DMS79 (cell line): ENCODE measurements around the gene CTSW.
A peak's percentile ranks its signal among the peaks of the same experiment; 100 is the strongest.

Experiments used
- DNase-seq: peaks from one replicate; lab custom pipeline; 2025; lab: John Stamatoyannopoulos, UW

Gene CTSW

DNA sequence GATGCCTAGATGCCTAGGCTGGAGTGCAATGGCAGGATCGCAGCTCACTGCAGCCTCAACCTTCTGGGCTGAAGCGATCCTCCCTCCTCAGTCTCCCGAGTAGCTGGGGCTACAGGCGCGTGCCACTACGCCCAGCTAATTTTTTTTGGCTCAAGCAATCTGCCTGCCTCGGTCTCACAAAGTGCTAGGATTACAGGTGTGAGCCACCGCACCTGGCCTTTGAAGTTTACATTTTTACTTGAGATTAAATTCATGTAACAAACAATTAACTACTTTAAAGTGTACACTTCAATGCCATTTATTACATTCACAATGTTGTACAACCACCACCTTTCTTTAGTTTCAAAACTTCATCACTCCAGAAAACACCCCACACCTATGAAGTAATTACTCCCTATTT, 24.1 kb downstream of the CTSW start:
- DNase-seq, result no peak

DNA sequence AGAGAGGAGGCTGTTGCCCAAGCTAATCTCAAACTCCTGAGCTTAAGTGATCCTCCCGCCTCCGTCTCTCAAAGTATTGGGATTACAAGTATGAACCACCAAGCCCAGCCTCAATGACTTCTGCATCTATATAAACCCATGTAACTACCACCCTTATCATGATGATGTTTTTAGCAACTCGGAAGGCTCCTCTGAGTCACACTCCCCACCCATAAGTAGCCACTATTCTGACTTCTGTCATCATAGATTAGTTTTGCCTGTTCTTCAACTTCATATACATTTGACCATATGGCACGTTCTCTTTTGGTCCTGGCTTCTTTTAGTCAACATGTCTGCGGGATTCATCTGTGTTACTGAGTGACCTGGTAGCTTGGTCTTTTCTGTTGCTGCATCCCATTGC, 27.0 kb downstream of the CTSW start:
- no peak for DNase-seq

DNA sequence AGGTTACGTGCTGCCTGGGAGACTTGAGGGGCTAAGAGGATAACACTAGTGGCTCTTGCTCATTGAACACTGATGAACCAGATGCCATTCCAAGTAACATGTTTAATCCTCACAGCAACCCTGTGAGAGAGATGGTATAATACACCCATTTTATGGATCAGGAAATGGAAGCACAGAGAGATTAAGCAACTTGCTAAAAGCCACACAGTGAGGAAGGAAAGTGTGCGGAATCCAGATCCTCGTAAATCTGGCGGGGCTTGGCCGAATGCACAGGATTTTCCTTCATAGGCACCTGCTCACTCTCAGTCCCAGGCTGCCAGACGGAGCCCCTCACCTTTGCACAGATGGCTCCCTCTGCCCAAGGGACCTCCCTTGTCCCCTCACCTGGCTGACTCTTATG, 28.2 kb downstream of the CTSW start:
- no peak for DNase-seq

DNA sequence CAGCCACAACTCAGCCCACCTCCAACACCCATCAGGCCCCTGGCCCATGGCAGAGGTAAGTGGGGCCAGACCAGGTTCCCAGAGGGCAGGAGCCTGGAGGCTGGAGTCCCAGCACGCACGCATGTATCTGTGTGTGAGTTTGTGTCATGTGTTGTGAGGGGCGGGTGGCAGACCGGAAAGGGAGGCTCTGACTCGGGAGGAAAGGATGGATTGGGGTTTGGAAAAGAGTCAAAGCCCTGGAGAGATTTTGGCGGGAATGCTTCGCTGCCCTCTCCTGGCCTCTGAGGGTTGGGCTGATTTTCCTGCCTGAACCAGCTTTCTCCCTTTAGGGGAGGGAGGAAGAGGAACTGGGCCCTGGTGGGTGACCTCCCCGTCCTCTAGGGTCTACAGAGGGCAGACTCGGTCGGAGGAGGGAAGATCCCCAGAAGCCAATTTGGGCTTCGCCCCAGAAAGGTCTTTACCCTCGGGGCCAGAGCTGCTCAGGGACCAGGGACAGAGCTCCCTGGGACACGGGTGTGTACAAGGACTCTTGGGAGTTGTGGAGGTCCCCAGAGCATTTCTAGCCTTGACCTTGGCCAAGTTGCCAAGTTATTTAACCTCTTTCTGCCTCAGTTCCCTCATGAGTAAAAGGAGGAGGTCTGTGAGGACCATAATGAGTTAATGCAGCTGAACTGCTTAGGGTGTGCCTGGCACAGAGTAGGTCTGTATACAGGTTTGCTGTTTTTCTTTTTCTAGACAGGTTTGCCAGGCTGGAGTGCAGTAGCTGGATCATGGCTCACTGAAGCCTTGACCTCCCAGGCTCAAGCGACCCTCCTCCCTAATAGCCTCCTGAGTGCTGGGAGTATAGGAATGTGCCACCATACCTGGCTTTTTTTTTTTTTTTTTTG, 32.3 kb downstream of the CTSW start:
- no peak for DNase-seq

DNA sequence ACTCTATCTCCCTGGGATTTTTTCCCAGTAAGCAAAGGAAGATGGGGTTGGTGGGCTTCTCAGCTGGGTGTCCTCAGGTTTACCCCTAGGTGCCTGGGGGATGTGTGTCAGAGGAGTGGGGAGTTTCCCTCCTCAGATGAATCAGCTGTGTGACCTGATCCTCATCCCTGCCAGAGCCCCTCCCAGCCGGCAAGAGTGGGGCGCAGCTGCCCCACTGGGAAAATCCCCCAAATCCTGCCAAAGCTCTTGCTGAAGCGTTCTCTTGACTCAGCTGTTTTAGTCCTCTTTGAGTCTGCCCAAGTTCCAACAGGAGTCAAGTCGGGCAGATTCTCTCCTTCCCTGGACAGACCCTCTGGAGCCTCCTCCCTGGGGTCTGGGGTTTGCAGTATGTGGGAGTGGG, 33.2 kb downstream of the CTSW start:
- DNase-seq, result no peak

DNA sequence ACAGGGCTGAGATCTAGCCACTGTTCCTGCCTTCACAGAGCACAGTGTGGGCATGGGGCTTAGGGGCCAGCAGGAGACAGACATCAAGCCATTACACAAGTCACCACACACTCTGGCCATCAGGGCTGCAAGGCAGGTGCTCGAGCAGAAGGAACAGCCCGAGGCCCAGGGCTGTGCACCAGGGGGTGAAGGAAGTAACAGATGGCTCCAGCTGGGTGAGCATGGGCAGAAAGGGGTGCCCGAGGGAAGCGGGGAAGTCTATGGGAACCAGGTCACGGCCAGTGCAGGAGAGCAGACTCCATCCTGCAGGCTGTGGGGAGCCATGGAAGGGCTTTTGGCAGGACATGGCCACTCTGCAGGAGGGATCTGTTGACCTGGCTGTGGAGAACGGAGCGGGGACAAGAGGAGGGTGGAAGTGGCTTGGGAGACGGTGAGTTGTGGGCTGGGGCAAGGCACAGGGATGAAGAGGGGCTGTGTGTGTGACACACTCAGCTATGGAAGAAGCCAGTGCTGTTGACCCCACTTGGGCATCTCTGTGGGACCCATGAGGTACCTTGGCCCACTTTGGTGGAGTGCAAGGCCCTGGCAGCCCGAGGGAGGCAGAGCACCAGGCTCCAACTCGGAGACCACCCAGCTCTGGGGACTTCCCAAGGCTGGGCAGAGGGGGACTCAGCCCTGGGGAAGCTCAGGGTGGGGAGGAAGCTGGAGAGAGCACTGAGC, 35.6 kb downstream of the CTSW start:
- DNase-seq, result no peak

DNA sequence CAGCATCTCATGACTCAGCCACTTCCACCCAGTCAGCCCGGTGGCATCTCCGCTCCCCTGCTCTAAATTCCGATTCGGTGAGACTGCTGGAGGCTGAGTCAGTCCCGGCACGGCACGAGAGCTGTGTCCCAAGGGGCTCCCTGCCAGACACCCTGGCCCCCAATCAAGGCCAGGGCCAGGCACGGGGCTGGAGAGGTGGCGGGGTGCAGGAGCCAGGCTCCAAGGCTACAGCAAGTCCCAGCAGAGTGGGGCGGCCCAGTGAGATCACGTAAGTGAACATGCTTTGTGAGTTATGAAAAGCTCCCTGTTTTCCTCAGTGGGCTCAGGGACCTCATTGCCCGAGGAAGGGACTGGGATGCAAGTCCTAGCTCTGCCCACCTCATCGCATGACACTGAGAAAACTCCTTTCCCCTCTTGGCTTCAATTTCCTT, 36.2 kb downstream of the CTSW start:
- DNase-seq, result no peak

DNA sequence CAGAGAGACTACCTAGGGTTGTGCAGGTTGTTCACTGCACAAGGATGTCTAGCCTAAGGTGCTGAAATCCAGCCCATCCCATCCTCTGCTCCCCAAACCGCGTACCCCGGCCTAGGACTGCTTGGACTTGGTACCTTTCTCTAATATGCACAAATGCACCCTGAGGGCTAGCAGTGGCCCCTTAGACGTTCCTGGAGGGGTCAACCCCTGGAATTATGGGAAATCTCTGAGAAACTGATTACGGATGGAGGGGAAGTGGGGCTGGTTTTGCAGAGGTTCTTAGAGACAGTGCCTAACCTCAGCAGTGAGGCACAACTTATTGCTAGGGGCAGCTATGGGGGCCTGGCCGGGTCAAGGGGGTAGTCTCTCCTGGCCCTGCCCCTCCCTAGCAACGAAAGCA, 36.8 kb downstream of the CTSW start:
- no peak for DNase-seq

DNA sequence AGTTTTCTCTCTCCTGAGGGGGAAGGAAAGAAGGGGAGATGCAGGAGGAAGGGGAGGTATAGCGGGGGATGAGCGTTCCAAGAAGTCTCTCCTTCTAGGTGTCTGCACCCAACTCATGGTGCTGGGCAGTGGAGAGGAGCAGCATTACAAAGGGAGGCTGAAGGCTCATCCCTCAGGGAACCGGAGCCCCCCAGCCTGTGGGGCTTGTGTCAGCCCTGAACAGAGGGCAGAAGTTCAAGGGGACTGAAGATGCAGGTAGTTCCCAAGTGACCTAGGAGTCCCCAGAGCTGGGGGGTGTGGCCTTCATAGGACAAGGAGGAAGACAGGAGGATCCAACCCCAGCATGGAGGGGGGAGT, 37.4 kb downstream of the CTSW start:
- DNase-seq, result no peak

DNA sequence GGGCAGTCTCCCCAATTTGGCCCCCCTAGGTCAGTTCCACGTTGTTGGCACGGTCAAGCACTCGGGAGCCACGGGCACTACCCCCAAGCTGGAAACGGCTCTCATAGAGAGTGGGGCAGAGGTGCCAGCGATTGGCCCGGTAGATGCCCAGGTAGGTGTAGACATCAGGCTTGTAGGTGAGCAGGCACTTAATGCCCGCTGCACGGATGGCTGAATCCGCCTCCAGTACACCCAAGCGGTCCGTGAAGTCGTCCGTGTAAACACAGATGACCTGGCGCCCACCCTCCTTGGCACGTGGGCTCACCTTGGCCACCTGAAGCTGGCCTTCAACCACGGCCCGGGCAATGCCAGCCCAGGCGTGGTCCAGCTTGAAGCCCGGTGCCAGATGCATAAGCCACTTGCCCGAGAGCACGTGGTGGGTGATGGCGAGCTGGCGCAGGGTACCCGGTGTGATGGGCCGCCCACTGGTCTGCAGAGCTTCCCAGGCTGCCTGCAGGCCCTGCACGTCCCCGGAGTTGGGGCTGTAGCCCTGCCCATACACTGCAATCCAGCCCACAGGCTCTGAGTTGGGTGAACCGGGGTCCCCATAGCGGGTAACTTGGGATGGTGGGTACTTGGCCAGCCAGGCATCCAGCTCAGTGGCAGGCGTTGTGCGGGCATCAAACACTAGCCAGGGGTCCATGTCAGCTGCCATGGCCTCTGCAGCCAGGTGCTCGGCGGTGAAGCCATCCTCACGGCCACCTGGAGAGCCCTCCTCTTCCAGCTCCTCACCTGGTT, 38.0 kb downstream of the CTSW start:
- DNase-seq, result no peak

DNA sequence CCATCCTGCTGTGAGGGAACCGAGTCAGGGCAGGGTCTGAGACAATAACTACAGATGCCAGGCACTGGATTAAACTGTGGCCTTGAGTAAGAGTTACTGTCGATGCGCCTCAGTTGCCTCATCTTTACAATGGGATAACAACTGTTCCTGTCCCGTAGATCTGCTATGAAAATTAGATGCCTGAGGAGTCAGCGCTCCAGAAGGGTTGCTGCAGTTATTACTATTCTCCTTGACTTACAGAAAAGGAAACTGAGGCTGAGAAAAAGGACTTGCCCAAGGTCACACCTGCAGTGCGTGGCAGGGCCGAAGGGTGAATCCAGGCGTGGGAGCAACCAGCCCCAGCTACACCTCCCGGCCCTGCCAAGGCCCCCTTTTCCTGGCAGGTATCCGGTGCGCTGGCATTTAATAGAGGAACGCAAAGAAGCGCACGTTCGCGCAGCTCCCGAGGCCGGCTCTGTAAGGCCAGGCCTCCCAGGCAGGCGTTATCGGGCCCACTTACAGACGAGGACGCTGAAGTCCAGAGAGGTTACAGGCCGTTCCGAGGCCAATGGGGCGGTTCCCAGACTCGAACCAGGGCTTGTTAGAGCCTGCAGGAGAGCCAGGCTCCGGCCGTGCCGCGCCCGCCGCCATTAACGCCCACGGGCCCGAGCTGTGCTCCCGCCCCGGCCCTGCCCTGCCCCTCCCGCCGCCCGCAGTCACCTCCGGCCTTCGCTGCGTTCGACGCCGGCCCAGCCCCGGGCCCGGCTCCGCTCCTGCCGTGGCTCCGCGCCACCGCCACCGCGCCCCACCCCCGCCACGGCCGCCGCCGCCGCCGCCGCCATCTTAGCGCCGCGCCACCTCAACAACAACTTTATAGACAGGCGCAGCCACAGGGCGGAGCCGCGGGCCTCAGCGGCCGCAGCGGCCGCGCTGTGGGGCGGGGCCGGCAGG, 38.8 kb downstream of the CTSW start, which contains the start of gene C11orf68:
Gene C11orf68, minus strand, starts transcription at position 852 of the 930 bp plus-strand sequence. Its CDS starts 31 bp downstream, at position 821.
- DNase-seq, result no peak

DNA sequence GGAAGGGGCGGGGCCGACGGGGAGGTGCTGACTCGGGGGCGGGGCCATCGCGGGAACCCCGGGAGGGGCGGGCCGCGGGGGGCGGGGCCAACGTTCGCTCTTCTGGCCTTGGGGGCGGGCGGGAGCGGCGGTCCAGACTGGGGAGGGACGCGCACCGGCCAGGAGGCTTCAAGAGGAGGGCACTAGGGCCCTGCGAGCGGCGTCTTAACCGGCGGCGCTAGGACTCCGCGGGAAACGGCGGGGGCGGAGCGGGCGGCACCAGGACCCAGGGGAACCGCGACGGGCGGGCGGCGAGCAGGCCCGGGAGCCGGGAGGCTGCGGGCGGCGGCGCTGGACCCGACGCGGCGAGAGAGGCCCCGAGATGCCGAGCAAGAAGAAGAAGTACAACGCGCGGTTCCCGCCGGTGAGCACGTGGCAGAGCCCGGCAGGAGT, 39.5 kb downstream of the CTSW start, which contains the start of gene DRAP1:
Gene DRAP1, plus strand, starts transcription at position 286 of the 432 bp plus-strand sequence. Its CDS starts 76 bp downstream, at position 362.
- peak; percentile 94 for DNase-seq

DNA sequence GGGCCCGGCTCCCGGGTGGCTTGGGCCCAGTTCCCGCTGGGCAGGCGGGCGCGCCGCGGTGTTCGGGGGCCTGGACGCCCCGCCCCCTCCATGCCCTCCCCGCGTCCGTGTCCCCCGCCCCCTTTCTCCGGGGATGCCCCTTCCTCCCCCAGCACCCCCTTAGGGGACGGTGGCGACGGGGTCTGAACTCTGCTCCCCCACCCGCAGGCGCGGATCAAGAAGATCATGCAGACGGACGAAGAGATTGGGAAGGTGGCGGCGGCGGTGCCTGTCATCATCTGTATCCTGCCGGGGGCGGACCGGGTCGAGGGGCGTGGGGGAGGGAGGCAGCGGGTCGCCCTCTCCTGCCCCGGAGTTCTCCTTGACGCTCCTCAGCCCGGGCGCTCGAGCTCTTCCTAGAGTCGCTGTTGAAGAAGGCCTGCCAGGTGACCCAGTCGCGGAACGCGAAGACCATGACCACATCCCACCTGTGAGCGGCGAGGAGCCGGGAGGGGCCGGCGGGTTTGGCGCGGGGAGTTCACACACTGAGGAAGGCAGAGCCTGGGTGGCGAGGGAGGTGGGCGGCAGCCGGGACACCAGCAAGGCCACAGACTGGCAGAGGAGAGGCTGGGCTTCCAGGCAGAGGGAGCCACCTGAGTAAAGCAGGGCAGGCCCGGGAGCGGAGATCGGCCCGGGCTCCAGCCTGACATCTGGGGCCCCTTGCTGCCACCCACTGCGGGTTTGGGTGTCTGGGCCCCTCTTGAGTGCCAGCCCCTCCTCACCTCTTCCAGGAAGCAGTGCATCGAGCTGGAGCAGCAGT, 40.1 kb downstream of the CTSW start:
- DNase-seq, result no peak

DNA sequence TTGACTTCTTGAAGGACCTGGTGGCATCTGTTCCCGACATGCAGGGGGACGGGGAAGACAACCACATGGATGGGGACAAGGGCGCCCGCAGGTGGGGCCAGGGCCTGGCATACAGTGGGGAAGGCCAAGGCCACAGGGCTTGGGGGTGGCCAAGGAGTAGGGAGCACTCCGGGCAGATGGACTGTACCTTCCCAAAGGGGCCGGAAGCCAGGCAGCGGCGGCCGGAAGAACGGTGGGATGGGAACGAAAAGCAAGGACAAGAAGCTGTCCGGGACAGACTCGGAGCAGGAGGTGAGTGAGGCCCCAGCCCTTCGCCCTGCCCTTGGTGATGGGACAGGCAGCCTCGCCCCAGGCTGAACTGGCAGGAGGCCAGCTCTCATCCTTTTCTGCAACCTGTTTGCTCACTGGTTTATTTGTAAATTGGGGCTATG, 40.8 kb downstream of the CTSW start:
- DNase-seq, result no peak

DNA sequence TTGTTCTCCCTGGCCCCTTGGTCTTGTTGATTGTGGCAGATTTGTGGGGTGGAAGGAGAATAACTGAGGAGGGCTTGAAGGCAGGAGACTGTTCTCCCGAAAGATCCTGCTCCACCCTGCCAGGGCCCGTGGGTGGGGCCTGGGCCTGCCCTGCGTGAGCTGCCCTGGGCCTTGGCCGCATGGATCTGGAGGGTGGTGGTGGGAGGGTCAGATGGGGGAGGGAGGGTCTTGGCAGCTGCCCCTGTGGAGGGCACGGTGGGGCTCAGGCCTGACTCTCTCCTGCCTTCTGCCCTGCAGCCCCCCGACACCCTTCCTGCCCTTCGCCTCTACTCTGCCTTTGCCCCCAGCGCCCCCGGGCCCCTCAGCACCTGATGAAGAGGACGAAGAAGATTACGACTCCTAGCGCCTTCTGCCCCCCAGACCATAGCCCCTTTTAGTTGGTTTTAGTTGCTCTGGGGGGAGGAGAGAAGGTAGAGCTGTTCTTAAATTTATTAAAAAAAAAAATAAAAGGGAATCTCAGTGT, 41.5 kb downstream of the CTSW start:
- no peak for DNase-seq

DNA sequence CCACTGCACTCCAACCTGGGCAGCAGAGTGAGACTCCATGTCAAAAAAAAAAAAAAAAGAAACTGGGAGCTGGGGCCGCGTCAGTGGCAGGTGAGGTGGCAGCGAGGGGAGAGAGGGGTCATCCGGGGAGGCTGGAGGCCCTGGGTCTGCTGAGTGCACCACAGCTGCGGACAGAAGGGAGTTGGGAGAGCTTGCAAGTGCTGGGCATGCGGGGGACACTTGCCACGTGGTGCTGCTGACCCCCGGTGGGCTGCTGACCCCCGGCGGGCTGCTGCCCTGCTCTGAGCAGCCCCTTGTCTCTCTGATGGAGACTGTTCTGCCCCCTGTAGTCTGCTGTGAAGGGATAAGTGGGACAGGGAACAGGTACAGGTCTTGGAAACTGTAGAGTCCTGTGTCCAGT, 42.2 kb downstream of the CTSW start:
- no peak for DNase-seq

DNA sequence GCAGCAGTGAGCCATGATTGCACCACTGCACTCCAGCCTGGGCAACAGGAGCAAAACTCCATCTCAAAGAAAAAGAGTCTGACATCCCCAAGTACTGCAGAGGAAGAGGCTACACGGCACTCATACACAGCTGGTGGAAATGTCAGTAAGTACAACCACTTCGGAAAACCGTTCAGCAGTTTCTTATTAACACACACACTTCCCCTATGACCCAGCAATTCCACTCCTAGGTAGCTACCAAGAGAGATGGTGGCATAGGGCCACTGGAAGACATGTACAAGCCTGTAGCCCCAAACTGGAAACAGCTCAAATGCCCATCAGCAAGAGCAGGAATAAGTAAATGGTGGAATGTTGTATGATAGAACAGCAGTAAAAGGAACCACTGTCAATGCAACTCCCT, 42.9 kb downstream of the CTSW start:
- DNase-seq, result no peak

DNA sequence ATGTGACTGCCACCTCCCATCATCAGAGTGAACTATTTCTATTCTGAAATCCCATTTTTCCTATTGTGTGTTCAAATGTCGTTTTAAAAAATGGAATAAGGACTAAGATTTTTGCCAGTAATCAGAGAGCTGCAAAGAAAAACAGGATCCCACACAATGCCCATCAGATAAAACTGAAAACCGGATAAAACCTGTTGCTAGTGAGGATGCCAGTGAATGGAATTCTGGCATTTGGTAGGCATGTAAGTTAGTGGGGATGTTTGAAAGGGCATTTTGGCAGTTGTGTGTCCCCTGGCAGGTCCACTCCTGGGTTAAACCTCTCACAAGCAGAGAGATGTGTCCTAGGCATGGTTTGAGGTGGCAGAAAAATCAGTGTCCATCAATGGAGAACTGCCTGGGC, 45.8 kb downstream of the CTSW start:
- DNase-seq, result no peak

DNA sequence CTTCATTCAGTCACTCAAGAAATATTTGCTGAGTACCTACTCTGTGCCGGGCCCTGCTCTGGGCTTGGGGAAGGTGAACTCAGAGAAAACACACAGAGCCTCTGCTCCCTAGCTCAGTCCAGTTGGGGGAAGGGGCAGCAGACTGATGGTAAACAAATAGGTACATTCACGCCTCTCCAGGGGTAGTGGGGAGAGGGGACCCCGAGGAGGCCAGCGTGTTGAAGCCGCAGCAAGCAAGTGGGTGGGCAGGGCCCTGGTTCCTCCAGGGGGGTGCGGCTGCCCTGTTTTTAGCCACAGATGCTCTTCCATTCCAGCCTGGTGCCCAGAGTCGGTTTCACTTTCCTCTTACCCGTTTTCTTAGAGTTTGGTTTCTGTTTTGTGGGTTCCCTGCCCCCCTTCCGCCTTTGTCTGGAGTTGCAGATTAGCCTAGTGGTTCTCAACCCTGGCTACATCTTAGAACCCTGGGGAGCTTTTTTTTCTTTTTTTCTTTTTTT, 48.3 kb downstream of the CTSW start:
- DNase-seq, result no peak

DNA sequence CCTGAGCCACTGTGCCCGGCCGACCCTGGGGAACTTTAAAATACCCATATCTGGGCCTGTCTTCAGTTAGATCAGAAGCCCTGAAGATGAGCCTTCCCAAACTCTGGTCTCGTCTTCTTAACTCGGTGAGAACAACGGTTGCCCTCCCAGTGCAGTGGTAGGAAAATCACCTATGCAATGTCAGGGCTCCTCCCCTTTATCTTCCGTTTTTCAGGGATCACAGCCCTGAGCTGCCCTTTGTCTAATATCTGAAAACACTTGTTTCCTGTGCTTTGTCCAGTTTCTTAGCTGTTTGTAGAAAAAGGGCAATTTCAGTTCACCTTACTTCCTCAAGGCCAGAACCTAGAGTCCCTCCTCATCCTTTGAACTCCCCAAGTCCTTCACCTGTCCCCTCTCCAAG, 49.0 kb downstream of the CTSW start:
- no peak for DNase-seq
